Umbilical cord (tissue), 2 donors: Measurements from ENCODE around the gene NEK1. TPM values are rescaled to one million over a fixed set of nuclear protein-coding genes. Genes with fewer than 3 reads are reported as not detected.
A peak's percentile ranks its signal among the peaks of the same experiment; 100 is the strongest.
"Not testable (repeated sequence)": the region's sequence is repeated elsewhere in the genome, so short reads cannot be mapped to it uniquely, and the experiment has no call there.

Experiments
- DNase-seq: peaks from one replicate; pipeline ENCODE4 v3.0.0-alpha.2; 2015; ENCODE audit warnings: low spot score
- total RNA-seq: library from RNA; depleted of rRNA; stranded (reverse); fragments of >200 nt; gene quantifications from one replicate; pipeline ENCODE4 v1.2.3, GENCODE V29; 2014; ENCODE audit warnings: low replicate concordance; ENCODE audit not compliant: insufficient read depth

The NEK1 gene
- total RNA-seq, 1 donor from 2014 or later = 23.4 TPM

GRCh38 chr4:169427727-169428126 is 184.7 kb downstream of the NEK1 start:
- DNase-seq = not testable (repeated sequence)

GRCh38 chr4:169420291-169420690 is 192.1 kb downstream of the NEK1 start:
- DNase-seq = no peak

GRCh38 chr4:169418846-169419245 is 193.5 kb downstream of the NEK1 start:
- no peak for DNase-seq

- DNase-seq = no peak
These were observed 194.6 kb downstream of the NEK1 start for GRCh38 chr4:169417629-169418282.

GRCh38 chr4:169416997-169417396 is 195.4 kb downstream of the NEK1 start:
- no peak for DNase-seq

GRCh38 chr4:169416461-169416860 is 195.9 kb downstream of the NEK1 start:
- no peak for DNase-seq

GRCh38 chr4:169414913-169415312 is 197.5 kb downstream of the NEK1 start:
- DNase-seq = no peak

- DNase-seq = peak; percentile 24
These were observed 200.3 kb downstream of the NEK1 start for GRCh38 chr4:169412046-169412445.

GRCh38 chr4:169410839-169411770 is 201.3 kb downstream of the NEK1 start:
- peak; percentile 59 for DNase-seq

GRCh38 chr4:169407217-169407845 is 205.1 kb downstream of the NEK1 start:
- no peak for DNase-seq

GRCh38 chr4:169404960-169405359 is 207.4 kb downstream of the NEK1 start:
- no peak for DNase-seq

GRCh38 chr4:169400832-169401231 is 211.6 kb downstream of the NEK1 start:
- no peak for DNase-seq

GRCh38 chr4:169399976-169400767 is 212.2 kb downstream of the NEK1 start:
- DNase-seq = no peak

GRCh38 chr4:169398316-169398715 is 214.1 kb downstream of the NEK1 start:
- peak; percentile 23 for DNase-seq

- DNase-seq = peak; percentile 45
These were observed 214.6 kb downstream of the NEK1 start for GRCh38 chr4:169397762-169398161.

- no peak for DNase-seq
These were observed 227.0 kb downstream of the NEK1 start for GRCh38 chr4:169385376-169385775.

GRCh38 chr4:169384779-169385178 is 227.6 kb downstream of the NEK1 start:
- no peak for DNase-seq

GRCh38 chr4:169383724-169384123 is 228.7 kb downstream of the NEK1 start:
- DNase-seq = no peak

GRCh38 chr4:169379688-169380087 is 232.7 kb downstream of the NEK1 start:
- no peak for DNase-seq

GRCh38 chr4:169377367-169377766 is 235.0 kb downstream of the NEK1 start:
- no peak for DNase-seq

GRCh38 chr4:169376421-169376820 is 236.0 kb downstream of the NEK1 start:
- DNase-seq = no peak

- no peak for DNase-seq
These were observed 239.6 kb downstream of the NEK1 start for GRCh38 chr4:169372791-169373190.
